ENCODE measurements around the gene GSPT1. TPM values are rescaled to one million over a fixed set of nuclear protein-coding genes. Genes with fewer than 3 reads are reported as not detected.
A peak's percentile ranks its signal among the peaks of the same experiment; 100 is the strongest.

The GSPT1 gene
- total and polyA plus RNA-seq, 3 donors from 2014 or later: 78.5 to 140 (median 83.9) TPM

- 78 to 93% methylated on average over 2 of the region's 2 CpGs for WGBS, 2 donors
- intact Hi-C loops (cut with DNase I; ENCODE audit: low total_unique reads): no loop called here
These were observed 47.3 kb downstream of the GSPT1 start for GRCh38 chr16:11868412-11868980.

GRCh38 chr16:11862489-11862888, 53.3 kb downstream of the GSPT1 start:
- Histone ChIP-seq H3K4me3 (no peak overlapping the region), H3K9me3 (no peaks in the 10 kb centered on the region), H3K27ac (no peak overlapping the region), H3K4me1 (no peaks in the 10 kb centered on the region), H3K27me3 (no peaks in the 10 kb centered on the region), H3K36me3 (ENCODE audit: low read depth, missing control alignments) (no peaks in the 10 kb centered on the region)
- no peak for DNase-seq
- TF ChIP-seq POLR2A (IDR thresholded peaks at IDR 0.05): no peak
- TF ChIP-seq CTCF (IDR thresholded peaks at IDR 0.05): no peak
- 87 to 92% methylated on average over 2 of the region's 2 CpGs for WGBS, 2 donors
- intact Hi-C loops (cut with DNase I; ENCODE audit: low total_unique reads): no loop called here

More at GRCh38 chr16:11868412-11868980, 47.3 kb downstream of the GSPT1 start:
- TF ChIP-seq CTCF (IDR thresholded peaks at IDR 0.05) (no peak), POLR2A (IDR thresholded peaks at IDR 0.05) (no peak)
- Histone ChIP-seq H3K4me3 (no peak overlapping the region), H3K4me1 (peaks cover 18% of the 10 kb centered on the region), H3K27me3 (no peaks in the 10 kb centered on the region), H3K36me3 (ENCODE audit: low read depth, missing control alignments) (no peaks in the 10 kb centered on the region), H3K9me3 (no peaks in the 10 kb centered on the region), H3K27ac (no peak overlapping the region)
- DNase-seq: no peak

GRCh38 chr16:11857161-11857560, 58.6 kb downstream of the GSPT1 start:
- no peaks in the 10 kb centered on the region for H3K27me3 ChIP-seq
- 79 to 81% methylated on average over 4 of the region's 4 CpGs for WGBS, 2 donors
- intact Hi-C loops (cut with DNase I; ENCODE audit: low total_unique reads): no loop called here
- H3K27ac ChIP-seq: no peak overlapping the region
- DNase-seq: no peak
- H3K36me3 ChIP-seq (ENCODE audit: low read depth, missing control alignments): no peaks in the 10 kb centered on the region
- no peak for TF ChIP-seq POLR2A (IDR thresholded peaks at IDR 0.05)
- no peak for TF ChIP-seq CTCF (IDR thresholded peaks at IDR 0.05)
- no peak overlapping the region for H3K4me3 ChIP-seq
- peaks cover 4% of the 10 kb centered on the region for H3K4me1 ChIP-seq
- H3K9me3 ChIP-seq: no peaks in the 10 kb centered on the region

- Histone ChIP-seq H3K4me1 (peaks cover 4% of the 10 kb centered on the region), H3K4me3 (peak overlapping the region; percentile 77 to 91), H3K27ac (peak overlapping the region; percentile 83 to 84), H3K36me3 (ENCODE audit: low read depth, missing control alignments) (no peaks in the 10 kb centered on the region), H3K27me3 (no peaks in the 10 kb centered on the region), H3K9me3 (no peaks in the 10 kb centered on the region)
- DNase-seq: peak; percentile 49
- 38 to 60% methylated on average over 16 to 33 of the region's 33 CpGs for WGBS, 2 donors
- intact Hi-C loops (cut with DNase I; ENCODE audit: low total_unique reads): no loop called here
- no peak for TF ChIP-seq CTCF (IDR thresholded peaks at IDR 0.05)
- no peak for TF ChIP-seq POLR2A (IDR thresholded peaks at IDR 0.05)
These were observed 63.5 kb downstream of the GSPT1 start for GRCh38 chr16:11852092-11852809.

All from testis (tissue), 3 donors.